GM19023 (cell line): Measurements from ENCODE around the gene GRIK4.
"Not testable (repeated sequence)": the region's sequence is repeated elsewhere in the genome, so short reads cannot be mapped to it uniquely, and the experiment has no call there.

Experiments
- ATAC-seq: cut with Tn5 transposase; IDR thresholded peaks from one replicate; pipeline ENCODE4 v1.9.1; 2021; ENCODE audit warnings: mild to moderate bottlenecking, moderate library complexity; ENCODE audit not compliant: unreplicated experiment

GRIK4 gene

GRCh38 chr11:120971825-120972224 lies 460.3 kb downstream of the GRIK4 start:
- ATAC-seq: no peak

- no peak for ATAC-seq
Observed at GRCh38 chr11:120972621-120973020, 461.1 kb downstream of the GRIK4 start.

- ATAC-seq: no peak
Observed at GRCh38 chr11:120973501-120973900, 462.0 kb downstream of the GRIK4 start.

- ATAC-seq: no peak
Observed at GRCh38 chr11:120974466-120974865, 462.9 kb downstream of the GRIK4 start.

- no peak for ATAC-seq
Observed at GRCh38 chr11:120974965-120975364, 463.4 kb downstream of the GRIK4 start.

- no peak for ATAC-seq
Observed at GRCh38 chr11:120977266-120978137, 466.0 kb downstream of the GRIK4 start.

- no peak for ATAC-seq
Observed at GRCh38 chr11:120978701-120979100, 467.2 kb downstream of the GRIK4 start.

- no peak for ATAC-seq
Observed at GRCh38 chr11:120985718-120986569, 474.4 kb downstream of the GRIK4 start.

- no peak for ATAC-seq
Observed at GRCh38 chr11:120988603-120989002, 477.1 kb downstream of the GRIK4 start.

- ATAC-seq: no peak
Observed at GRCh38 chr11:120991830-120992686, 480.5 kb downstream of the GRIK4 start.

- ATAC-seq: no peak
Observed at GRCh38 chr11:120994091-120994859, 482.7 kb downstream of the GRIK4 start.

GRCh38 chr11:120995184-120995583 lies 483.6 kb downstream of the GRIK4 start:
- ATAC-seq: no peak

- no peak for ATAC-seq
Observed at GRCh38 chr11:120996973-120997372, 485.4 kb downstream of the GRIK4 start.

- ATAC-seq: no peak
Observed at GRCh38 chr11:120998581-120998980, 487.0 kb downstream of the GRIK4 start.

- ATAC-seq: no peak
Observed at GRCh38 chr11:121004206-121004840, 492.8 kb downstream of the GRIK4 start.

GRCh38 chr11:121006922-121007321 lies 495.4 kb downstream of the GRIK4 start:
- no peak for ATAC-seq

GRCh38 chr11:121008551-121008950 lies 497.0 kb downstream of the GRIK4 start:
- ATAC-seq: no peak

- no peak for ATAC-seq
Observed at GRCh38 chr11:121012091-121012490, 500.5 kb downstream of the GRIK4 start.

- ATAC-seq: no peak
Observed at GRCh38 chr11:121018746-121019145, 507.2 kb downstream of the GRIK4 start.

GRCh38 chr11:121021718-121022117 lies 510.2 kb downstream of the GRIK4 start:
- ATAC-seq: not testable (repeated sequence)
